PC-9 (cell line): ENCODE results near the gene ATP1A4. TPM values are rescaled to one million over a fixed set of nuclear protein-coding genes. Genes with fewer than 3 reads are reported as not detected.

Experiments
- BruUV-seq: library from RNA; stranded (reverse); fragments of 400-500 nt; replicated peaks from 2 replicates; lab custom pipeline; 2021; lab: Mats Ljungman, UMichigan
- CTCF ChIA-PET: fragments of 300-600 bp; sonication (Branson Sonifier 250); formaldehyde crosslinking; loops from one replicate; lab custom pipeline; 2022; ENCODE audit warnings: antibody characterized with exemption; lab: Charles Lee
- POLR2A ChIA-PET: fragments of 300-600 bp; sonication (Branson Sonifier 250); formaldehyde crosslinking; loops from one replicate; lab custom pipeline; 2022; ENCODE audit warnings: antibody characterized with exemption; ENCODE audit not compliant: unreplicated experiment; lab: Charles Lee
- DNase-seq, 2 experiments: peaks; one replicate each; pipeline versions ENCODE4 v3.0.0 to v3.0.0-alpha.2; 2015 to 2022; ENCODE audit warnings: mixed read lengths in 1 of 2
- H2AFZ ChIP-seq: fragments of 200-600 bp; sonication (generic); 2 replicates; pipeline ENCODE4 v1.8.1; 2017; ENCODE audit warnings: antibody characterized with exemption
- H3F3A ChIP-seq: fragments of 200-600 bp; sonication (generic); 2 replicates; pipeline ENCODE4 v1.8.1; 2017; ENCODE audit warnings: antibody characterized with exemption, mild to moderate bottlenecking, low read depth; ENCODE audit not compliant: insufficient read depth
- H3K27ac ChIP-seq: fragments of 200-600 bp; sonication (generic); 2 replicates; pipeline ENCODE4 v1.6.1; 2016; ENCODE audit warnings: mixed run types
- H3K27me3 ChIP-seq: fragments of 200-600 bp; sonication (generic); 2 replicates; pipeline ENCODE4 v1.6.1; 2016; ENCODE audit warnings: low read depth, mixed run types; ENCODE audit not compliant: insufficient read depth
- H3K36me3 ChIP-seq: fragments of 200-600 bp; sonication (generic); 2 replicates; pipeline ENCODE4 v1.6.1; 2016; ENCODE audit warnings: low read depth, mixed run types
- H3K4me1 ChIP-seq: fragments of 200-600 bp; sonication (generic); replicated peaks from 2 replicates; pipeline ENCODE4 v1.6.1; 2016; ENCODE audit warnings: mixed run types; ENCODE audit not compliant: insufficient read depth
- H3K4me2 ChIP-seq: fragments of 200-600 bp; sonication (generic); 2 replicates; pipeline ENCODE4 v1.6.1; 2017; ENCODE audit warnings: mixed run types
- H3K4me3 ChIP-seq: fragments of 200-600 bp; sonication (generic); 2 replicates; pipeline ENCODE4 v1.6.1; 2016; ENCODE audit warnings: mixed run types
- H3K79me2 ChIP-seq: fragments of 200-600 bp; sonication (generic); 2 replicates; pipeline ENCODE4 v1.6.1; 2017; ENCODE audit warnings: low read depth, mixed run types
- H3K9me2 ChIP-seq: fragments of 200-600 bp; sonication (generic); 2 replicates; pipeline ENCODE4 v1.8.1; 2017; ENCODE audit warnings: mild to moderate bottlenecking; ENCODE audit not compliant: insufficient read depth
- H3K9me3 ChIP-seq: fragments of 200-600 bp; sonication (generic); 2 replicates; pipeline ENCODE4 v1.8.1; 2016; ENCODE audit warnings: low read depth; ENCODE audit not compliant: insufficient read depth
- H4K20me1 ChIP-seq: fragments of 200-600 bp; sonication (generic); 2 replicates; pipeline ENCODE4 v1.8.1; 2017; ENCODE audit not compliant: insufficient read depth
- CTCF ChIP-seq: fragments of 200-600 bp; sonication (generic); conservative IDR thresholded peaks from 2 replicates; pipeline ENCODE4 v1.6.1; 2017; ENCODE audit warnings: mixed run types, antibody characterized with exemption, mild to moderate bottlenecking, moderate library complexity
- EZH2 ChIP-seq: fragments of 200-600 bp; sonication (generic); IDR thresholded peaks from 2 replicates; pipeline ENCODE4 v1.8.0; 2017; ENCODE audit warnings: antibody characterized with exemption, low read depth
- intact Hi-C: fragments of 100-400 bp; cut with micrococcal nuclease; formaldehyde crosslinking; loops from one replicate; pipeline ENCODE4 v1.10.0; 2022; ENCODE audit not compliant: unreplicated experiment
- total RNA-seq: library from RNA; stranded (reverse); gene quantifications from 2 replicates; pipeline ENCODE4 v1.2.3, GENCODE V29; 2021

Gene ATP1A4
- total RNA-seq, 1 experiment from 2014 or later, result not detected

GRCh38 chr1:160191756-160192155, 40.4 kb downstream of the ATP1A4 start:
- Histone ChIP-seq H3F3A (no peaks in the 10 kb centered on the region), H3K4me3 (no peak overlapping the region), H3K4me2 (no peak overlapping the region), H3K27ac (no peak overlapping the region), H3K79me2 (no peaks in the 10 kb centered on the region), H3K9me2 (no peaks in the 10 kb centered on the region), H3K9me3 (no peaks in the 10 kb centered on the region), H2AFZ (no peak overlapping the region), H3K27me3 (no peaks in the 10 kb centered on the region), H4K20me1 (no peaks in the 10 kb centered on the region), H3K4me1 (no peaks in the 10 kb centered on the region), H3K36me3 (no peaks in the 10 kb centered on the region)
- no peak for TF ChIP-seq CTCF
- TF ChIP-seq EZH2, result no peak
- intact Hi-C loops, result loop anchor here (2.0 kb wide), 1 partner anchor 29 kb away; no protein-coding TSS in a partner anchor
- CTCF ChIA-PET, result interaction anchor here (1.0 to 2.0 kb wide), 2 partner anchors 27 to 100 kb away, joined by 15 to 51 read pairs; no protein-coding TSS in a partner anchor
- DNase-seq, result no peak
- POLR2A ChIA-PET, result no interaction called here
- BruUV-seq, result no TSS peak

- BruUV-seq, result no TSS peak
- no peak for DNase-seq
- no peak overlapping the region for H3K4me3 ChIP-seq
- TF ChIP-seq CTCF, result no peak
- no peak for TF ChIP-seq EZH2
- no peaks in the 10 kb centered on the region for H3F3A ChIP-seq
- no peaks in the 10 kb centered on the region for H3K27me3 ChIP-seq
- POLR2A ChIA-PET, result no interaction called here
- H4K20me1 ChIP-seq, result no peaks in the 10 kb centered on the region
- no peak overlapping the region for H3K4me2 ChIP-seq
- no peaks in the 10 kb centered on the region for H3K9me3 ChIP-seq
- no peaks in the 10 kb centered on the region for H3K36me3 ChIP-seq
- no peaks in the 10 kb centered on the region for H3K4me1 ChIP-seq
- intact Hi-C loops, result loop anchor here (2.0 kb wide), 1 partner anchor 29 kb away; no protein-coding TSS in a partner anchor
- no peak overlapping the region for H2AFZ ChIP-seq
- no peak overlapping the region for H3K27ac ChIP-seq
- H3K9me2 ChIP-seq, result no peaks in the 10 kb centered on the region
- CTCF ChIA-PET, result interaction anchor here (0.6 to 2.0 kb wide), 5 partner anchors 20 to 99 kb away, joined by 3 to 51 read pairs (median 6); partner anchors contain the start of gene IGSF8
- no peaks in the 10 kb centered on the region for H3K79me2 ChIP-seq
These were observed 40.8 kb downstream of the ATP1A4 start for GRCh38 chr1:160192234-160192633.

- Histone ChIP-seq H3K9me3 (no peaks in the 10 kb centered on the region), H3K4me1 (no peaks in the 10 kb centered on the region), H3K4me2 (no peak overlapping the region), H3K9me2 (no peaks in the 10 kb centered on the region), H3K4me3 (no peak overlapping the region), H3F3A (no peaks in the 10 kb centered on the region), H3K79me2 (no peaks in the 10 kb centered on the region), H2AFZ (no peak overlapping the region), H3K27me3 (no peaks in the 10 kb centered on the region), H3K36me3 (no peaks in the 10 kb centered on the region), H3K27ac (no peak overlapping the region), H4K20me1 (no peaks in the 10 kb centered on the region)
- BruUV-seq, result no TSS peak
- CTCF ChIA-PET, result interaction anchor here (0.6 to 2.0 kb wide), 19 partner anchors 9 to 447 kb away, joined by 3 to 51 read pairs (median 4); partner anchors contain the start of genes IGSF8, PEA15 and PEX19
- TF ChIP-seq CTCF (peak; percentile 96), EZH2 (no peak)
- POLR2A ChIA-PET, result interaction anchor here (0.6 to 0.9 kb wide), 4 partner anchors 35 to 143 kb away, joined by 3 to 6 read pairs (median 4); no protein-coding TSS in a partner anchor
- peak; percentile 54 to 78 for DNase-seq
- intact Hi-C loops, result loop anchor here (1.0 to 2.0 kb wide), 5 partner anchors 28 to 223 kb away; no protein-coding TSS in a partner anchor
These were observed 41.9 kb downstream of the ATP1A4 start for GRCh38 chr1:160193091-160193819.
